NCI-H524 (cell line): ENCODE measurements around the gene STMP1.

Experiments used
- DNase-seq, 2 experiments: peaks; one replicate each; lab custom pipeline; 2025; lab: John Stamatoyannopoulos, UW

The STMP1 gene

GRCh38 chr7:135719688-135720087 lies 57.4 kb downstream of the STMP1 start:
- no peak for DNase-seq

GRCh38 chr7:135721198-135721820 lies 59.0 kb downstream of the STMP1 start:
- DNase-seq = no peak

- DNase-seq = no peak
Measured at GRCh38 chr7:135723411-135723810, 61.1 kb downstream of the STMP1 start.
